ENCODE data around the gene FBXL7. TPM values are rescaled to one million over a fixed set of nuclear protein-coding genes. Genes with fewer than 3 reads are reported as not detected.

Gene FBXL7
- total RNA-seq = not detected

- intact Hi-C loops (cut with micrococcal nuclease) = no loop called here
- ATAC-seq (no peak), DNase-seq (no peak)
- H3K36me3 Mint-ChIP-seq (ENCODE audit: low read depth) = no peaks in the 10 kb centered on the region
- peaks cover 38% of the 10 kb centered on the region for H3K27me3 Mint-ChIP-seq
- ChIA-PET CTCF (no interaction called here), POLR2A (no interaction called here)
- peaks cover 2% of the 10 kb centered on the region for H3K4me1 Mint-ChIP-seq (ENCODE audit: low read depth)
- no peak within 1 kb of the TSS for H3K27ac Mint-ChIP-seq
- no peaks in the 10 kb centered on the region for H3K9me3 Mint-ChIP-seq
- no peak for TF ChIP-seq CTCF (IDR thresholded peaks at IDR 0.05)
- no peak within 1 kb of the TSS for H3K4me3 Mint-ChIP-seq
Measured at GRCh38 chr5:15499528-15500324, at the start of gene FBXL7. TSS of gene FBXL7 (plus strand) at chr5:15500180.

GRCh38 chr5:15450473-15450872 is 49.5 kb upstream of the FBXL7 start:
- ChIA-PET POLR2A (no interaction called here), CTCF (no interaction called here)
- no peaks in the 10 kb centered on the region for H3K36me3 Mint-ChIP-seq (ENCODE audit: low read depth)
- DNase-seq (no peak), ATAC-seq (no peak)
- intact Hi-C loops (cut with micrococcal nuclease) = no loop called here
- no peak overlapping the region for H3K4me3 Mint-ChIP-seq
- TF ChIP-seq CTCF (IDR thresholded peaks at IDR 0.05) = no peak
- no peaks in the 10 kb centered on the region for H3K27me3 Mint-ChIP-seq
- peaks cover 7% of the 10 kb centered on the region for H3K9me3 Mint-ChIP-seq
- H3K4me1 Mint-ChIP-seq (ENCODE audit: low read depth) = no peaks in the 10 kb centered on the region
- no peak overlapping the region for H3K27ac Mint-ChIP-seq

- no peak overlapping the region for H3K4me3 Mint-ChIP-seq
- CTCF ChIA-PET = no interaction called here
- DNase-seq (no peak), ATAC-seq (no peak)
- no peaks in the 10 kb centered on the region for H3K27me3 Mint-ChIP-seq
- peaks cover 9% of the 10 kb centered on the region for H3K9me3 Mint-ChIP-seq
- no peaks in the 10 kb centered on the region for H3K36me3 Mint-ChIP-seq (ENCODE audit: low read depth)
- no peak for TF ChIP-seq CTCF (IDR thresholded peaks at IDR 0.05)
- intact Hi-C loops (cut with micrococcal nuclease) = no loop called here
- H3K4me1 Mint-ChIP-seq (ENCODE audit: low read depth) = no peaks in the 10 kb centered on the region
- no peak overlapping the region for H3K27ac Mint-ChIP-seq
- POLR2A ChIA-PET = no interaction called here
Measured at GRCh38 chr5:15450949-15451348, 49.0 kb upstream of the FBXL7 start.

GRCh38 chr5:15452030-15452429 is 48.0 kb upstream of the FBXL7 start:
- intact Hi-C loops (cut with micrococcal nuclease) = no loop called here
- ChIA-PET POLR2A (interaction anchor here (0.7 kb wide), 1 partner anchor 13 kb away, joined by 3 read pairs; no protein-coding TSS in a partner anchor), CTCF (no interaction called here)
- no peak for ATAC-seq
- Mint-ChIP-seq H3K36me3 (ENCODE audit: low read depth) (no peaks in the 10 kb centered on the region), H3K27ac (no peak overlapping the region), H3K27me3 (no peaks in the 10 kb centered on the region), H3K4me1 (ENCODE audit: low read depth) (no peaks in the 10 kb centered on the region), H3K9me3 (peaks cover 14% of the 10 kb centered on the region), H3K4me3 (no peak overlapping the region)
- no peak for TF ChIP-seq CTCF (IDR thresholded peaks at IDR 0.05)
- no peak for DNase-seq

GRCh38 chr5:15452781-15453180 is 47.2 kb upstream of the FBXL7 start:
- H3K27me3 Mint-ChIP-seq = no peaks in the 10 kb centered on the region
- ChIA-PET CTCF (no interaction called here), POLR2A (no interaction called here)
- H3K4me3 Mint-ChIP-seq = no peak overlapping the region
- DNase-seq = no peak
- peaks cover 14% of the 10 kb centered on the region for H3K9me3 Mint-ChIP-seq
- H3K27ac Mint-ChIP-seq = no peak overlapping the region
- intact Hi-C loops (cut with micrococcal nuclease) = no loop called here
- ATAC-seq = no peak
- no peaks in the 10 kb centered on the region for H3K36me3 Mint-ChIP-seq (ENCODE audit: low read depth)
- TF ChIP-seq CTCF (IDR thresholded peaks at IDR 0.05) = no peak
- no peaks in the 10 kb centered on the region for H3K4me1 Mint-ChIP-seq (ENCODE audit: low read depth)
